Naive B cell (primary cell): ENCODE measurements around the gene SMOC2. TPM values are rescaled to one million over a fixed set of nuclear protein-coding genes. Genes with fewer than 3 reads are reported as not detected.
"Not testable (repeated sequence)": the region's sequence is repeated elsewhere in the genome, so short reads cannot be mapped to it uniquely, and the experiment has no call there.

ENCODE experiments used
- ATAC-seq, 2 donors: fragments of 150-1000 bp; cut with Tn5 transposase; 2 replicates each; pipeline ENCODE4 v1.10.0; 2021; ENCODE audit warnings: low read depth in 2 of 2, mild to moderate bottlenecking in 2 of 2, moderate library complexity in 2 of 2
- DNase-seq: peaks from one replicate; pipeline ENCODE4 v3.0.0; 2022
- H3K27ac Mint-ChIP-seq, 6 donors: one replicate each; pipeline ENCODE4 v1.8.0; 2020 to 2022; ENCODE audit warnings: mild to moderate bottlenecking in 6 of 6, mixed read lengths in 6 of 6, moderate library complexity in 5 of 6, inconsistent platforms in 2 of 6
- H3K27me3 Mint-ChIP-seq, 3 donors: one replicate each; pipeline ENCODE4 v1.8.0; 2021 to 2022; ENCODE audit warnings: mixed read lengths in 3 of 3, mild to moderate bottlenecking in 1 of 3
- H3K36me3 Mint-ChIP-seq, 2 donors: one replicate each; pipeline ENCODE4 v1.8.0; 2020 to 2022; ENCODE audit warnings: mixed read lengths in 2 of 2, inconsistent platforms in 1 of 2, mild to moderate bottlenecking in 1 of 2
- H3K4me1 Mint-ChIP-seq, 3 donors: one replicate each; pipeline ENCODE4 v1.8.0; 2020 to 2022; ENCODE audit warnings: mixed read lengths in 3 of 3, inconsistent platforms in 1 of 3, mild to moderate bottlenecking in 1 of 3, moderate library complexity in 1 of 3
- H3K4me3 Mint-ChIP-seq, 8 donors: one replicate each; pipeline ENCODE4 v1.8.0; 2020 to 2022; ENCODE audit warnings: mild to moderate bottlenecking in 8 of 8, mixed read lengths in 8 of 8, moderate library complexity in 8 of 8, inconsistent platforms in 2 of 8
- H3K9me3 Mint-ChIP-seq, 7 donors: one replicate each; pipeline ENCODE4 v1.8.0; 2020 to 2022; ENCODE audit warnings: mixed read lengths in 7 of 7, mild to moderate bottlenecking in 5 of 7, inconsistent platforms in 2 of 7, moderate library complexity in 1 of 7
- polyA plus RNA-seq, 6 donors: library from polyadenylated mRNA; unstranded; fragments of 300-500 nt; fragmentation: Illumina TruSeq; gene quantifications; one replicate each; pipeline ENCODE4 v1.2.3, GENCODE V29; 2021; ENCODE audit warnings: low read depth in 6 of 6

Gene SMOC2
- polyA plus RNA-seq, 6 donors from 2014 or later, result 0.12 to 0.34 (median 0.13) TPM; not detected in 2

- Mint-ChIP-seq H3K4me3 (no peak overlapping the region), H3K4me1 (no peaks in the 10 kb centered on the region), H3K9me3 (peaks cover 0 to 17% (median 0%) of the 10 kb centered on the region in 7 donors), H3K36me3 (no peaks in the 10 kb centered on the region), H3K27me3 (peaks cover 0 to 5% (median 0%) of the 10 kb centered on the region in 3 donors), H3K27ac (peak overlapping the region in 1 of 6 donors; percentile 33)
- ATAC-seq, result no peak
- no peak for DNase-seq
Measured at GRCh38 chr6:168666170-168666569, 225.2 kb downstream of the SMOC2 start.

- Mint-ChIP-seq H3K9me3 (peaks cover 0 to 17% (median 0%) of the 10 kb centered on the region in 7 donors), H3K27me3 (peaks cover 0 to 5% (median 0%) of the 10 kb centered on the region in 3 donors), H3K36me3 (no peaks in the 10 kb centered on the region), H3K4me1 (no peaks in the 10 kb centered on the region), H3K27ac (no peak overlapping the region), H3K4me3 (no peak overlapping the region)
- ATAC-seq (no peak), DNase-seq (no peak)
Measured at GRCh38 chr6:168666699-168667427, 225.9 kb downstream of the SMOC2 start.

- Mint-ChIP-seq H3K27ac (no peak overlapping the region), H3K4me1 (no peaks in the 10 kb centered on the region), H3K27me3 (peaks cover 0 to 4% (median 0%) of the 10 kb centered on the region in 3 donors), H3K9me3 (peaks cover 0 to 11% (median 0%) of the 10 kb centered on the region in 7 donors), H3K36me3 (no peaks in the 10 kb centered on the region), H3K4me3 (no peak overlapping the region)
- DNase-seq (no peak), ATAC-seq (no peak)
Measured at GRCh38 chr6:168667428-168667805, 226.4 kb downstream of the SMOC2 start.

GRCh38 chr6:168670401-168670985 is 229.5 kb downstream of the SMOC2 start:
- no peak overlapping the region for H3K4me3 Mint-ChIP-seq
- no peak overlapping the region for H3K27ac Mint-ChIP-seq
- peaks cover 0 to 4% (median 0%) of the 10 kb centered on the region in 7 donors for H3K9me3 Mint-ChIP-seq
- no peaks in the 10 kb centered on the region for H3K4me1 Mint-ChIP-seq
- ATAC-seq (no peak), DNase-seq (no peak)
- H3K36me3 Mint-ChIP-seq, result no peaks in the 10 kb centered on the region
- H3K27me3 Mint-ChIP-seq, result no peaks in the 10 kb centered on the region

GRCh38 chr6:168671028-168671862 is 230.3 kb downstream of the SMOC2 start:
- Mint-ChIP-seq H3K4me3 (no peak overlapping the region), H3K4me1 (no peaks in the 10 kb centered on the region), H3K36me3 (no peaks in the 10 kb centered on the region), H3K9me3 (peaks cover 0 to 8% (median 0%) of the 10 kb centered on the region in 7 donors), H3K27ac (no peak overlapping the region), H3K27me3 (no peaks in the 10 kb centered on the region)
- no peak for ATAC-seq
- DNase-seq, result no peak

- H3K9me3 Mint-ChIP-seq, result peaks cover 0 to 13% (median 0%) of the 10 kb centered on the region in 7 donors
- no peaks in the 10 kb centered on the region for H3K4me1 Mint-ChIP-seq
- no peaks in the 10 kb centered on the region for H3K36me3 Mint-ChIP-seq
- ATAC-seq (no peak), DNase-seq (no peak)
- H3K4me3 Mint-ChIP-seq, result no peak overlapping the region
- H3K27me3 Mint-ChIP-seq, result no peaks in the 10 kb centered on the region
- no peak overlapping the region for H3K27ac Mint-ChIP-seq
Measured at GRCh38 chr6:168671863-168672546, 231.0 kb downstream of the SMOC2 start.

GRCh38 chr6:168674595-168674994 is 233.6 kb downstream of the SMOC2 start:
- no peaks in the 10 kb centered on the region for H3K4me1 Mint-ChIP-seq
- ATAC-seq (no peak), DNase-seq (no peak)
- no peak overlapping the region for H3K4me3 Mint-ChIP-seq
- H3K36me3 Mint-ChIP-seq, result no peaks in the 10 kb centered on the region
- no peaks in the 10 kb centered on the region for H3K27me3 Mint-ChIP-seq
- H3K27ac Mint-ChIP-seq, result no peak overlapping the region
- peaks cover 0 to 21% (median 2%) of the 10 kb centered on the region in 7 donors for H3K9me3 Mint-ChIP-seq

- no peak for ATAC-seq
Measured at GRCh38 chr6:168675375-168675774, 234.4 kb downstream of the SMOC2 start.

GRCh38 chr6:168675933-168676551 is 235.1 kb downstream of the SMOC2 start:
- no peaks in the 10 kb centered on the region for H3K4me1 Mint-ChIP-seq

More at GRCh38 chr6:168675375-168675774, 234.4 kb downstream of the SMOC2 start:
- DNase-seq, result no peak
- no peak overlapping the region for H3K4me3 Mint-ChIP-seq
- no peaks in the 10 kb centered on the region for H3K27me3 Mint-ChIP-seq
- no peaks in the 10 kb centered on the region for H3K4me1 Mint-ChIP-seq
- no peaks in the 10 kb centered on the region for H3K36me3 Mint-ChIP-seq
- no peak overlapping the region for H3K27ac Mint-ChIP-seq
- peaks cover 0 to 19% (median 3%) of the 10 kb centered on the region in 7 donors for H3K9me3 Mint-ChIP-seq

GRCh38 chr6:168676552-168677322 is 235.8 kb downstream of the SMOC2 start:
- H3K4me1 Mint-ChIP-seq, result no peaks in the 10 kb centered on the region
- DNase-seq (no peak), ATAC-seq (no peak)
- no peaks in the 10 kb centered on the region for H3K27me3 Mint-ChIP-seq
- H3K4me3 Mint-ChIP-seq, result no peak overlapping the region
- H3K36me3 Mint-ChIP-seq, result no peaks in the 10 kb centered on the region
- peaks cover 0 to 18% (median 3%) of the 10 kb centered on the region in 7 donors for H3K9me3 Mint-ChIP-seq
- H3K27ac Mint-ChIP-seq, result peak overlapping the region in 1 of 6 donors; percentile 36

More at GRCh38 chr6:168675933-168676551, 235.1 kb downstream of the SMOC2 start:
- Mint-ChIP-seq H3K27ac (no peak overlapping the region), H3K27me3 (no peaks in the 10 kb centered on the region), H3K36me3 (no peaks in the 10 kb centered on the region), H3K9me3 (peaks cover 0 to 18% (median 3%) of the 10 kb centered on the region in 7 donors), H3K4me3 (peak overlapping the region in 1 of 8 donors; percentile 6)
- DNase-seq (no peak), ATAC-seq (no peak)

- H3K4me1 Mint-ChIP-seq, DNase-seq, H3K27ac Mint-ChIP-seq, H3K36me3 Mint-ChIP-seq, ATAC-seq, H3K27me3 Mint-ChIP-seq, H3K4me3 Mint-ChIP-seq: not testable (repeated sequence)
- peaks cover 0 to 18% (median 3%) of the 10 kb centered on the region in 7 donors for H3K9me3 Mint-ChIP-seq
Measured at GRCh38 chr6:168677323-168677781, 236.4 kb downstream of the SMOC2 start.

GRCh38 chr6:168678077-168678476 is 237.1 kb downstream of the SMOC2 start:
- no peaks in the 10 kb centered on the region for H3K4me1 Mint-ChIP-seq
- DNase-seq (no peak), ATAC-seq (no peak)
- H3K4me3 Mint-ChIP-seq, result no peak overlapping the region
- H3K27ac Mint-ChIP-seq, result no peak overlapping the region
- H3K27me3 Mint-ChIP-seq, result no peaks in the 10 kb centered on the region
- no peaks in the 10 kb centered on the region for H3K36me3 Mint-ChIP-seq
- peaks cover 0 to 18% (median 3%) of the 10 kb centered on the region in 7 donors for H3K9me3 Mint-ChIP-seq
